ENCODE data around the gene CUEDC2. TPM values are rescaled to one million over a fixed set of nuclear protein-coding genes. Genes with fewer than 3 reads are reported as not detected.

CUEDC2 gene
- polyA plus RNA-seq, 3 donors from 2014 or later, result 61.8 to 65.3 (median 63.3) TPM

DNA sequence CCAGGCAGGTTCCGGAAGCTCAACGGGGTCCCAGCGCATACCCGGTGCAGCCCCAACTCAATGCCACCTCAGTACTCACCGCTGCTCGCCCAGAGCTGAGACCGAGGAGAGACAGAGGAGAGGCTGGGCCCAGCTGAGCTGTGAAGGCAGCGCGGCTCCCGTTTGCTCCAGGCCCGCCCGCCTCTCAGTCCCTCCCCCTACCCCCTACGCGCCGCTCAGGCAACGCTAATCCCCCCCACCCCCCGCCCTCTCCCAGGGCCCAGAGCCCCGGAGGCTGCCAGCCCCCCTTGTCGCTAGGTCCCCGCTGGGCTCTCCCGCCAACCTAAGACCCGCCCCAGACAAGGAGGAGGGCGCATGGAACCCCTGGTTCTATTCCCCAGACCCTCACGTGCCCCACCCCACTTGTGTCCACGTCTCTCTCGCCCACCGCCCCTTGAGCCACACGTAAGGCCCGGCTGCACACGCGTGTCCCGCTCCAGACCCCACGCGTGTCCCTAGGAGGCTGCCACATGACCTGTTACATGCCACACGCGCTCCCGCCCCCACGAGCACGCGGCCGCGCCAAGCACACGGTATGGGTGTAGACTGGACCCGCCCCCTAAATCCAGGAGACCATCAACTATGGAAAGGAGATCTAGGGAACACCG lies 13.6 kb downstream of the CUEDC2 start, which contains the start of gene PSD:
Gene PSD, minus strand, starts transcription at position 164 of the 647 bp plus-strand sequence. CDS start 1,747 bp downstream, outside the sequence.
- Mint-ChIP-seq H3K4me3 (peak within 1 kb of the TSS; percentile 94 to 100 (median 99)), H3K9me3 (no peaks in the 10 kb centered on the region), H3K36me3 (peaks cover 0 to 2% (median 0%) of the 10 kb centered on the region in 3 donors), H3K27ac (peak within 1 kb of the TSS in 1 of 6 donors; percentile 84), H3K27me3 (ENCODE audit: low read depth in 3 of 3) (peaks cover 11 to 28% (median 16%) of the 10 kb centered on the region in 3 donors), H3K4me1 (peaks cover 39 to 43% of the 10 kb centered on the region in 2 donors)
- no peak for DNase-seq

DNA sequence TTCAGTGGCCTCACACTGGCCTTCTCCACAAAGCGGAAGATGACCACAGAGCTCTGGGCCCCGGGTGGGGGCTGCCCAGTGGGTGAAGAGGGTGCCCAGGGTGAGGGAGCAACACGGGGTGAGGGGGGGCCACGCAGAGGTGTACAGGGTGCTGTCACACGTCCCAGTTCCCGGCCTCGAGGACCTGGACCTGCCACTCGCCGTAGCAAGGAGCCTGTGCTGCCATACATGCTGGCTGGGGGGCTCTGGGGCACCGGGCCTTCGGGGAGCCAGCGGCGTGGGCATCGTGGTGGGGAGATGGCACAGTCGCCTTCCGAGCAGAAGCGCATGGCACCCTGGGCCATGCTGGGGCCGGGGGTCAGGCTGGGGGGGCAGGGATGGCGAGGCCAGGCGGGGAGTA lies 15.7 kb downstream of the CUEDC2 start:
- H3K36me3 Mint-ChIP-seq, result peaks cover 0 to 2% (median 0%) of the 10 kb centered on the region in 3 donors
- no peak overlapping the region for H3K4me3 Mint-ChIP-seq

DNA sequence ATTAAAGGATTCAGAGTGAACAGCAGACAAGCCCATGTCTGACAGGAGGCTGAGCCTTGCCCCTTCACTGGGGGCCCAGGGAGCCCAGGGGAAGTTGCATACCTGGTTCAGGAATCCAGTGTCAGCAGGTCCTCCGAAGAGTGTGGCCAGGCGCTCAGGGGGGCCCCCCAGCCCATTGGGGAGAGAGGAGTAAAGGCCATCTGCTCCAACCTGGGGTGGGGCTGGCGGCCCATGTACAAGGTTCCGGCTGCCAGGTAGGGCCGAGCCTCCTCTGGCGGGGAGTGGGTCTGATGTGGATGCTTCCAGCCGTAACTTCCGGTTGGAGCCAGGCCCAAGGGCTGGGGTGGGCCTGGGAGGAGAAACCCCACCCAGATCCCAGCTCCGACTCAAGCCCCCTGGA lies 16.1 kb downstream of the CUEDC2 start:
- no peak overlapping the region for H3K27ac Mint-ChIP-seq
- DNase-seq, result no peak
- no peak overlapping the region for H3K4me3 Mint-ChIP-seq
- peaks cover 0 to 2% (median 0%) of the 10 kb centered on the region in 3 donors for H3K36me3 Mint-ChIP-seq
- H3K9me3 Mint-ChIP-seq, result no peaks in the 10 kb centered on the region
- H3K27me3 Mint-ChIP-seq (ENCODE audit: low read depth in 3 of 3), result peaks cover 15 to 35% (median 19%) of the 10 kb centered on the region in 3 donors
- H3K4me1 Mint-ChIP-seq, result peaks cover 22 to 27% of the 10 kb centered on the region in 2 donors

More for the DNA sequence above, 15.7 kb downstream of the CUEDC2 start:
- no peak overlapping the region for H3K27ac Mint-ChIP-seq
- H3K4me1 Mint-ChIP-seq, result peaks cover 22 to 27% of the 10 kb centered on the region in 2 donors
- H3K27me3 Mint-ChIP-seq (ENCODE audit: low read depth in 3 of 3), result peaks cover 14 to 33% (median 19%) of the 10 kb centered on the region in 3 donors
- DNase-seq, result no peak
- no peaks in the 10 kb centered on the region for H3K9me3 Mint-ChIP-seq

DNA sequence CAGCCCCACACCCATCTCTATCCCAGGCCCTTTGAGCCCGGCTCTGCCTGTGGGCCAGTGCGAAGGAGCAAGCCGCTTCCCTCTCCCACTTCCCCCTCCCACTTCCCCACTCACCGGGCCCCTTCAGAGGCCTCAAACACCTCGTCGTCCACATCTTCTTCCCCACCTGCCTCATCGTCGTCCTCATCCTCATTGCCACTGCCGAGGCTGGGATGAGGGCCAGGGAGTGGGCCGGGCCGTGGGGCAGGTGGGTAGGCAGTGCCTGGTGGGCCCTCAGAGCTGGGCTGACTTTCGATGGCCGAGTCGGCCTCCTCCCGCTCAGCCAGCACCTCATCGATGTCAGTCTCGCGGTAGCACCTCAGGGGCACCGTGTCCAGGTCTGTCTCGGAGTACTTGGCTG lies 17.6 kb downstream of the CUEDC2 start:
- H3K27me3 Mint-ChIP-seq (ENCODE audit: low read depth in 3 of 3), result peaks cover 18 to 38% (median 19%) of the 10 kb centered on the region in 3 donors
- peaks cover 0 to 2% (median 2%) of the 10 kb centered on the region in 3 donors for H3K36me3 Mint-ChIP-seq
- no peak overlapping the region for H3K27ac Mint-ChIP-seq
- H3K9me3 Mint-ChIP-seq, result peaks cover 0 to 2% (median 0%) of the 10 kb centered on the region in 6 donors
- DNase-seq, result no peak
- H3K4me3 Mint-ChIP-seq, result no peak overlapping the region
- H3K4me1 Mint-ChIP-seq, result peaks cover 12 to 22% of the 10 kb centered on the region in 2 donors

DNA sequence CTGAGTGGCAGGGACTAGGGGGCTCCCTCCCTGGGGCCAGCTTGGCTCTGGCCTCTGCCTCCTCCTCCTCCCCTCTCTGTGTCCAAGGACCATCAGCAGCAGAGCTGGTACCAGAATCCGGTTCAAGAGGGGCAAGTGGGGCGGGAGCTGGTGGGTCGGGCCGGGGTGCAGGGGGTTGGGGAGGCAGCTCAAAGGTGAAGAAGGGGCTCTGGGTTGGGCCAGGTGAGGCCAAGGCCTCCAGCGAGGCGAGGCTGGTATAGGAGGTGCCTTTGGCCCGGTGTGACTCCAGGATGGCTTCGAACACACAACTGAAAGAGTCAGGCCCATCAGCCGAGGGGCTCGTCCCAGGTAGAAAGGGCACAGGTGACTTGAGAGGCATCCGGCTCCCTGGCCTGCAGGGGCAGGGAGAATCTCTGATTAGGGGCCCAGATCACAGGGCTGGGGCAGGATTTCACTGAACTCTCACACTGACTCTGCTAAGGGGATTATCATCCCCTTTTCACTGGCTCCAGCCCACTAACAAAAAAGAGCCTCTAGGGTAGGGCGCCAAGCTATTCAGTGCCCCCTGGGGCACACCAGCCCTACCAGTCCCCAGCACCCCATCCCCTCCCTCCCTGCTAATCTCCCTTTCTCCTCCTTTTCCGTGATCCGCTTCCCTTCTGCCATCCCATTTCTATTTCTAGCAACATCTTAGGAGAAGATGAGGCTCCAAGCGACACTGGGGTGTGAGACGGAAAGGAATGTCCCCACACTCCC lies 18.4 kb downstream of the CUEDC2 start:
- peaks cover 15 to 36% (median 17%) of the 10 kb centered on the region in 3 donors for H3K27me3 Mint-ChIP-seq (ENCODE audit: low read depth in 3 of 3)
- no peak for DNase-seq
- H3K4me3 Mint-ChIP-seq, result no peak overlapping the region
- peaks cover 0 to 3% (median 0%) of the 10 kb centered on the region in 6 donors for H3K9me3 Mint-ChIP-seq
- no peak overlapping the region for H3K27ac Mint-ChIP-seq
- H3K4me1 Mint-ChIP-seq, result peaks cover 10 to 19% of the 10 kb centered on the region in 2 donors
- peaks cover 0 to 4% (median 2%) of the 10 kb centered on the region in 3 donors for H3K36me3 Mint-ChIP-seq

DNA sequence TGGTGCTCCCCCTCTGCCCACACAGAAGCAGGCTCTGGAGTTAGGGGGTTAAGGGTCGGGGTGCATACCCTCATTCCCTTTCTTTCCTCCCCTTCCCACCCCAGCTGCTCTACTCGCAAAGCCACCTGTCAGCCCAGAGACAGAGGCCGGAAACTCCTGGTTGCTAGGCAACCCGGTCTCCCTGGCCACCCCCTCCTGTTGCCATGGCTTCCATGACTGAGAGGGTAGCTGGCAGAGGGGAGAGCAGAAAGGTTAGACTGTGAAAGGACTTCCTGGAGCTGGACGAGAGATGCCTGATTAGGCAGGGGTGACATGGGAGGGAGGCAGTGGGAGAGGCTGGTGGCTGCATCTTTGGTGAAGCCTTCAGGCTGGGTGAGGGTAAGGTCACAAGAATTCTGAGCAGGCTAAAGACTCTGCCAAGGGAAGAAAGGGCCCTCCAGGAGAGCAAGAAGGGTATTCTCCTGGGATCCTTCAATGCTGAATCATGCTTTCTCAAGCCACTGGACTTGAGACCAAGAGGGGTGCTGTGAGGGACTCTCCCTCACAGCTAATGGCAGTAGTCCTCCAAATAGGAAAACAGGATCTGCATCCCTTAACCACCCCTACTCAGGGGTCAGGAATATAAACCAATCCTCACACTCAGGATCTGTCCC lies 19.2 kb downstream of the CUEDC2 start:
- Mint-ChIP-seq H3K27me3 (ENCODE audit: low read depth in 3 of 3) (peaks cover 16 to 41% (median 20%) of the 10 kb centered on the region in 3 donors), H3K4me1 (peaks cover 9 to 17% of the 10 kb centered on the region in 2 donors), H3K9me3 (peaks cover 0 to 3% (median 0%) of the 10 kb centered on the region in 6 donors), H3K27ac (no peak overlapping the region), H3K36me3 (peaks cover 0 to 4% (median 2%) of the 10 kb centered on the region in 3 donors), H3K4me3 (no peak overlapping the region)
- DNase-seq, result no peak

DNA sequence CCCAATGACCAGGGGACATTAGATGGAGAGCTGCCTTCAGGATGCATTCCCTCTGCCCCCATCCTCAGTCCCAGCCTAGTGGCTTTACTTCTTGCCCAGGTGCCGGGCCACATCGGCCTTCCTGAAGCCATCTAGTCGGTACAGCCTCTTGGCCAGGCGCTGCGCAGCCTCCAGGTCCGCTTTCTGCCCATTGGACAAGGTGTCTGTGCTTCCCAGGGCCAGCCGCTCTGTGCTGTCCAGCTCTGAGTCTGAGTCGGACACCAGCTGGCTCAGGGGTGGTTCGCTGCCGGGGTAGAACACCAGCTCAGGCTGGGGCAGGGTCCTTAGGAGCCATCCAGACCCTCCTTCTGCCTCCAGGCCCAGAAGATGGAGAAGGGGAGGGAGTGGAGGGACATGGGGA lies 20.1 kb downstream of the CUEDC2 start:
- H3K4me1 Mint-ChIP-seq, result peaks cover 9 to 18% of the 10 kb centered on the region in 2 donors
- H3K27ac Mint-ChIP-seq, result no peak overlapping the region
- H3K4me3 Mint-ChIP-seq, result no peak overlapping the region
- peaks cover 20 to 33% (median 21%) of the 10 kb centered on the region in 3 donors for H3K27me3 Mint-ChIP-seq (ENCODE audit: low read depth in 3 of 3)
- H3K36me3 Mint-ChIP-seq, result peaks cover 0 to 4% (median 2%) of the 10 kb centered on the region in 3 donors
- H3K9me3 Mint-ChIP-seq, result peaks cover 0 to 3% (median 0%) of the 10 kb centered on the region in 6 donors
- no peak for DNase-seq

DNA sequence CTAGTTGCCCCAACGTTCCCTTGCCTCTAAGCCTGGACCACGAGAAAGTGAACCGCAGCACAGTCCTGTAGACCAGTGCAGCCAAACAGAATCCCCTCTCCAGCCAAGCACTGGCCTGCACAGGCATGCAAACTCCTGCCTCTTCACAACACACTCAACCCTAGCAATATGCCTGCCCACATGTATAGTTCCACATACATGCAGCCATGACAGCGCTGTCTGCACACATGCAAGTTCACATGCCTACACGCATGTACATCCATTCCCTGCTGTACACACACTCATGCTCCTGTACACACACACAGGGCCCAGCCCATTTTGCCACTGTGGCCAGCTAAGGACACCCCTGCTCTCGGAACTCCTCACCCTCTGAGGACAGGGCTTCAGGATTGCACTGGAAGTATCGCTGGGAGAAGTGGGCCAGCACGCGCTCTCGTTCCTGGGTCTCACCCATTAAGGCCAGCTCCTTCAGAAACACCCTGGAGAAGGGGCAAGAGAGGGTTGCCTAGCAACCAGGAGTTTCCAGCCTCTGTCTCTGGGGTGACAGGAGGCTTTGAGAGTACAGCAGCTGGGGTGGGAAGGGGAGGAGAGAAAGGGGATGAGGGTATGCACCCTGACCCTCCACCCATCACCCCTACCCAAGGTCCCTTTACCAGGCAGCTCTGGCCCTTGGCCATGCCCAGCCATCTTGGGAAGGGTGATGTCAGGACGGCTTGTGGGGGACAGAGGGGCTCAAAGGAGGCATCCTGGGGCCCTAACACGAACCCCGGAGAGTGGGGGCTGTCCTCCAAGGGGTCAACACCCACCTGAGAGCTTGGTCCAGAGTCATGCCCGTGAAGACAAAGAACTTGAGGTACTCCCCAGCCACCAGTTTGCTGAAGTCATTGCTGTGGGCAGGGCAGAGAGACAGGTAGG lies 20.8 kb downstream of the CUEDC2 start:
- Mint-ChIP-seq H3K27me3 (ENCODE audit: low read depth in 3 of 3) (peaks cover 21 to 32% (median 23%) of the 10 kb centered on the region in 3 donors), H3K4me1 (peaks cover 9 to 18% of the 10 kb centered on the region in 2 donors), H3K27ac (no peak overlapping the region), H3K9me3 (peaks cover 0 to 3% (median 0%) of the 10 kb centered on the region in 6 donors), H3K4me3 (peak overlapping the region in 3 of 5 donors; percentile 18 to 33 (median 26)), H3K36me3 (peaks cover 0 to 4% (median 2%) of the 10 kb centered on the region in 3 donors)
- no peak for DNase-seq

DNA sequence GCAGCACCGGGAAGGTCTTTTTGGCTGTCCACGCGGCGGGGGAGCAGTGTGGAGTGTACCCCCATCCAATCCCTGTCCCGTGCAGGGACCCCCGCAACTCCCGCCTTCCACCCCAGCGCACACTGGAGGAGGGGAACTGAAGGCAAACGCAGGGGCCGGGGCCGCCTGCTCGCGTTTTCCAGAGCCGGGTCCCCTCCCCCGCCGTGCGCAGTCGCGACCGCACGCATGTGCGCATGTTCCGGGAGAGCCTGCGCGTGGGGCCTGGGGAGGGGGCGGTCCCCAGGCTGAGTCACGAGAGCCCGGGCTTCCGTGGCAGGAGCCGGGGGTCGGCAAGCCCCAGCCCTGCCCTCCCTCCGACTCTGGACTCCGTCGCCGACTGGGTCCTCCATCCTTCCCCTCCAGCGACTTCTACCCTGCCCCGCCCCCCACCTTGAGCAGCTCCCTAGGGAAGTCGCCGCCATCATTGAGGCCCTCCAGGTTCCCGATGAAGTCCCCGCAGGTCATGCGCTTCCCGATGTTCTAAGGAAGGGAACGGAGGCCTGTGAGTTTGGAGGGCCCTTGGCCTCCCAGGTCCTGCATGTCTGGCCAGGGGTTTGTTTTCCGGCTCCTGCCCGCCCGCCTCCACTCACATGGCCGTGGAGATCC lies 21.8 kb downstream of the CUEDC2 start:
- H3K27ac Mint-ChIP-seq, result no peak overlapping the region
- peaks cover 0 to 3% (median 0%) of the 10 kb centered on the region in 6 donors for H3K9me3 Mint-ChIP-seq
- H3K4me3 Mint-ChIP-seq, result peak overlapping the region in 1 of 5 donors; percentile 80

DNA sequence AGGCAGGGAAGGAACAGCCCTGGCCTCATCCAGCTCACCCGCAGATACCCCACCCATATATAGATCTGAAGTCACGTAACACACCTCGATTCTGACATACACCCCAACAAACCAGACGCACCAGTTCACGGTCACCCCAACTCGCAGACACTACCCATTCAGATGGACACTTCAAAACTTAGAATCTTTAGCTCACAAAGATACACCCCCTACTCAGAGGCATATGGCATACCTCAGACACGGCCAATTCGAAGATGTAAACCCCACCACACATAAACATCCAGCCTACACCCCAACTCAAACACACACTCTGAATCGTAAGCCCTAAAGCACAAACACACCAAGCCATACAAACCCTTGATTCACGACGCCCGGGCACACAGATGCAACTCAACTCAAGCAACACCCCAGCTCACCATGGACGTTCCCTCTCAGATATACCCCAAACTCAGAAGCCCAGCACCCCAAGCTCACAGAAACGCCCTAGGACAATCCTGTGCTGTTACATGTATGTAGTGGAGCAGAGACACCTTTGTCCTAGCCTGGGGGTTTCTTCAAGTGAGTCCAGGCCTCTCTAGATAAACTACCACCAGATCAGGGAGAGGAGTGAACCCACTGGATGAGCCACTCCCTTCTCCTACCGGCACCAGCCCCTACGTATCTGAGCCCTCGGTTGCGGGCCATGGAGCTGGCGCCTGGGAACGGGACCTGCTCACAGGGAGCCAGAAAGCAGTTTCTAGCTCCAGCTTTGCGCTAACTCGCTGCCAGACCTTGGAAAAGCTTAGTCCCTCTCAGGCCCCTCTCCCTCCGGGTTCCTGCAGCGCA lies 22.6 kb downstream of the CUEDC2 start:
- Mint-ChIP-seq H3K4me3 (peak overlapping the region; percentile 44 to 82 (median 78)), H3K27ac (peak overlapping the region in 1 of 6 donors; percentile 3), H3K36me3 (peaks cover 0 to 4% (median 0%) of the 10 kb centered on the region in 3 donors), H3K27me3 (ENCODE audit: low read depth in 3 of 3) (peaks cover 24 to 31% (median 25%) of the 10 kb centered on the region in 3 donors), H3K4me1 (peaks cover 9 to 18% of the 10 kb centered on the region in 2 donors), H3K9me3 (peaks cover 0 to 3% (median 0%) of the 10 kb centered on the region in 6 donors)
- no peak for DNase-seq

More for the DNA sequence above, 21.8 kb downstream of the CUEDC2 start:
- Mint-ChIP-seq H3K4me1 (peaks cover 9 to 18% of the 10 kb centered on the region in 2 donors), H3K36me3 (peaks cover 0 to 4% (median 0%) of the 10 kb centered on the region in 3 donors), H3K27me3 (ENCODE audit: low read depth in 3 of 3) (peaks cover 21 to 31% (median 25%) of the 10 kb centered on the region in 3 donors)
- no peak for DNase-seq

DNA sequence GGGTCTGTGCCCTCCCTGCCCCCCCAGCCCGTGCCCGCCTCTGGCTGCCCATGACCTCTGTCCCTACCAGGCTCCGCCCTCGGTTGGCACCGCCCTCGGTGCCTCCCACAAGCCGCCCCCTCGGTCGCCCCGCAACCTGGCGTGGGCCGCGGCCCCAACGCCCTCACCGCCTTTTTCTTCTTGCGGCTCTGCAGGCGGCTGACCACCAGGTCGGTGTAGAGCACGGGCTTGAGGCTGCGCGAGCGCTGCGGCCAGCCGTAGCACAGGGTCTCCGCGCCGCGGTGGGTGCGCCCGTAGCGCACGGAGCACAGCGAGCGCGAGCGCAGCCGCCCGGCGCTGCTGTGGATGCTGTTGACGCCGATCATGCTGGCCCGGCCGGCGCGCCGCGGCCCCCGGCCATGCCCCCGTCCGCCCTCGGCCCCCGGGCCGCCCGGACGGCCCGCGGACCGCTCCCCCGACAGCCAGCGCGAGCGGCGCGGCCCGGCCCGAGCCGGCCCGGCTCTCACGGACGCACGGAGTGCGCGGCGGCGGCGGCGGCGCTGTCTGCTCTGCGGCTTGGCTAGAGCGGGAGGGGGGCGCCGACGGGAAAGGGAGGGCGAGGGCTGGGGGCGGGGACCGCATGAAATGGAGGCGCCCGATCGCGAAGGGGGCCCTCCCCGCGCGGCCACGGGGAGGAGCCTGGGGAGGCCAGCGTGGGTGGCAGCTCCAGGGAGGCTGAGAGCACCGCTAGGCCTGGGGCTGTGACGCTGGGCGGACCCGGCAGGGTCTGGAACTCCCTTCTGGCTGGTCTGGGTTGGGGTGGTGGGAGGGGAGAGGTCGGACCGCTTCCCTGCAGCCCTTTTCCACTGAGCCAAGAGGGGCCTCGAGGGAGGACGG lies 23.4 kb downstream of the CUEDC2 start:
- peaks cover 0 to 4% (median 0%) of the 10 kb centered on the region in 3 donors for H3K36me3 Mint-ChIP-seq
- peaks cover 0 to 3% (median 0%) of the 10 kb centered on the region in 6 donors for H3K9me3 Mint-ChIP-seq
- peaks cover 25 to 31% (median 26%) of the 10 kb centered on the region in 3 donors for H3K27me3 Mint-ChIP-seq (ENCODE audit: low read depth in 3 of 3)
- peak in 2 of 3 donors; percentile 31 to 33 for DNase-seq
- H3K27ac Mint-ChIP-seq, result peak overlapping the region in 1 of 6 donors; percentile 3
- H3K4me1 Mint-ChIP-seq, result peaks cover 9 to 18% of the 10 kb centered on the region in 2 donors
- peak overlapping the region; percentile 44 to 82 (median 78) for H3K4me3 Mint-ChIP-seq
